HepG2 (cell line): ENCODE data around the gene BCL11B. TPM values are rescaled to one million over a fixed set of nuclear protein-coding genes. Genes with fewer than 3 reads are reported as not detected.

Experiments
- BCLAF1 ChIP-seq: fragments of 450-650 bp; IDR thresholded peaks from 2 replicates; pipeline ENCODE4 v1.6.1; 2017; ENCODE audit warnings: mild to moderate bottlenecking
- CREBL2 ChIP-seq: sonication (generic); formaldehyde crosslinking; IDR thresholded peaks from 2 replicates; pipeline ENCODE4 v1.8.1; 2023; ENCODE audit warnings: missing genetic modification reagents, mild to moderate bottlenecking, borderline replicate concordance
- CSRNP1 ChIP-seq: sonication (generic); formaldehyde crosslinking; IDR thresholded peaks from 2 replicates; pipeline ENCODE4 v1.8.1; 2023; ENCODE audit warnings: mild to moderate bottlenecking, missing genetic modification reagents
- CTCF ChIP-seq: sonication (generic); formaldehyde crosslinking; IDR thresholded peaks from 2 replicates; pipeline ENCODE4 v1.5.0; 2020; ENCODE audit warnings: mild to moderate bottlenecking, missing genetic modification reagents, moderate library complexity
- DMAP1 ChIP-seq: IDR thresholded peaks from 2 replicates; pipeline ENCODE4 v1.6.1; 2016
- JUN ChIP-seq: sonication (generic); formaldehyde crosslinking; IDR thresholded peaks from 2 replicates; pipeline ENCODE4 v1.4.0; 2020; ENCODE audit warnings: mild to moderate bottlenecking, missing genetic modification reagents
- KMT2B ChIP-seq: IDR thresholded peaks from 2 replicates; pipeline ENCODE4 v1.6.1; 2016; ENCODE audit warnings: missing genetic modification reagents, missing compliant biosample characterization
- MAX ChIP-seq: IDR thresholded peaks from 2 replicates; pipeline ENCODE4 v1.6.1; 2012; ENCODE audit warnings: inconsistent platforms
- MEIS2 ChIP-seq: sonication (generic); formaldehyde crosslinking; IDR thresholded peaks from 2 replicates; pipeline ENCODE4 v1.9.0; 2021; ENCODE audit warnings: mild to moderate bottlenecking, missing genetic modification reagents
- NR2C2 ChIP-seq: sonication (generic); formaldehyde crosslinking; IDR thresholded peaks from 2 replicates; pipeline ENCODE4 v1.4.0; 2020; ENCODE audit warnings: missing genetic modification reagents, mild to moderate bottlenecking, moderate library complexity, borderline replicate concordance
- SOX5 ChIP-seq: IDR thresholded peaks from 2 replicates; pipeline ENCODE4 v1.6.1; 2016; ENCODE audit warnings: borderline replicate concordance
- TBX3 ChIP-seq: fragments of 450-650 bp; IDR thresholded peaks from 2 replicates; pipeline ENCODE4 v1.6.1; 2017; ENCODE audit warnings: antibody characterized with exemption, mild to moderate bottlenecking, inconsistent platforms, borderline replicate concordance
- TFDP1 ChIP-seq: IDR thresholded peaks from 2 replicates; pipeline ENCODE4 v1.6.1; 2016; ENCODE audit warnings: missing compliant biosample characterization, missing genetic modification reagents, borderline replicate concordance
- TRIM24 ChIP-seq: sonication (generic); formaldehyde crosslinking; IDR thresholded peaks from 2 replicates; pipeline ENCODE4 v1.8.0; 2022; ENCODE audit warnings: mild to moderate bottlenecking, missing genetic modification reagents
- YEATS4 ChIP-seq: sonication (generic); formaldehyde crosslinking; IDR thresholded peaks from 2 replicates; pipeline ENCODE4 v1.4.0; 2020; ENCODE audit warnings: missing genetic modification reagents, borderline replicate concordance
- polyA plus RNA-seq, 8 experiments: library from polyadenylated mRNA; depleted of rRNA in 3 of 8; stranded (reverse) in 7 of 8; unstranded in 1 of 8; fragments of >200 nt; fragmentation: Illumina TruSeq in 4 of 8; extraction: Trizol in 4 of 8; gene quantifications; 2 replicates each; pipeline versions ENCODE4 v1.2.1 to v1.2.3, GENCODE V29; 2011 to 2016; ENCODE audit warnings: low read depth in 4 of 8, missing spikeins in 1 of 8, mixed read lengths in 1 of 8; ENCODE audit not compliant: insufficient read depth in 1 of 8
- total RNA-seq, 5 experiments: library from RNA; depleted of rRNA; stranded (reverse); fragments of >200 nt; fragmentation: Illumina TruSeq; extraction: Trizol; gene quantifications; 2 replicates each; pipeline ENCODE4 v1.2.3, GENCODE V29; 2016; ENCODE audit warnings: low read depth in 1 of 5
- TF ChIP-seq, protein P1 (sequence below): sonication (generic); formaldehyde crosslinking; IDR thresholded peaks from 2 replicates; pipeline ENCODE4 v1.8.1; 2022; ENCODE audit warnings: mild to moderate bottlenecking, missing genetic modification reagents
- TF ChIP-seq, protein P2 (sequence below): sonication (generic); formaldehyde crosslinking; IDR thresholded peaks from 2 replicates; pipeline ENCODE4 v1.4.0; 2020; ENCODE audit warnings: mild to moderate bottlenecking, missing genetic modification reagents

BCL11B gene
- total and polyA plus RNA-seq, 2 of the 13 experiments (the other 11 are each of a cell fraction or from before 2014, with no cell fraction given): not detected

DNA sequence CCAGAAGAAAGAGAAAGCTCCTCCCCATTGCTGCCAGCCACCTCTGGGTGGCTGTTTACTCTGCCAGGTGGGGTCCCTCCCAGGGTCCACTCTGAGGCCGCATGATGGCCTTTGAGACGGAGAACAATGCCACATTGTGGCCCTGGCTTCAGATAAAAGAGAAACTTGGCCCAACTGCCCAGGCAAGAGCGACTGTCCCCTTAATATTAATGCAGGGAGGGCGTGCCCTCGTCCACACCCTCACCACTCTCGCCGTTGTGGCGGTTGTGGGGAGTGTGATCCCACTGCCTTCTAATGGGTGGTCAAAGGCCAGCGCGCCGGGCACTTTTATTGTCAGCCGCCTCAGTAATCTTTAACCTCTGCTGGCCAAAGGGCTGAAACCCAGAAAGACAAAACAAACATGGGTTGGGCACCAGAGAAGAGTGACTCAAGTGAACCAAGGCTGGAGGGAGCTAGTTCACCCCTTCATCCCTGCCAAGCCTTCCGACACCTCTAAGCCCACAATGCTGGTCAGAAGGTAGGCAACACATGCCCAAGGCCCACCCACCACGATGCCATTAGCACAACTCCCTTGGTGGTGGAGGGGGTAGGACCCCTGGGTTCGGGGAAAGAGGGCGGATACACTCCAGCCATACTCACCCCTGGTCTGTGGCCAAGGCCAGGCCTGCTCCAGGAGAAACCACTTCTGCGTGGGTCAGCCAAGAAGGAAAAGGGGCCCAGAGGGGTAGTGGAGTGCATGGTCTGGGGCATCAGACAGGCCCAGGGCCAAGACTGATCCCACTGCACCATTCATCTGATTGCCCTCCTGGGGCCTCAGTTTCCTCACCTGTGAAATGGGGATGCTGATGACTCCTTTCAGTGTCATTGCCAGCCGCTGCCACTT is 44.5 kb upstream of the BCL11B start (continued):
- peak; percentile 98 for TF ChIP-seq SOX5 (CRISPR knock-in tag)
- TF ChIP-seq, protein P1, sequence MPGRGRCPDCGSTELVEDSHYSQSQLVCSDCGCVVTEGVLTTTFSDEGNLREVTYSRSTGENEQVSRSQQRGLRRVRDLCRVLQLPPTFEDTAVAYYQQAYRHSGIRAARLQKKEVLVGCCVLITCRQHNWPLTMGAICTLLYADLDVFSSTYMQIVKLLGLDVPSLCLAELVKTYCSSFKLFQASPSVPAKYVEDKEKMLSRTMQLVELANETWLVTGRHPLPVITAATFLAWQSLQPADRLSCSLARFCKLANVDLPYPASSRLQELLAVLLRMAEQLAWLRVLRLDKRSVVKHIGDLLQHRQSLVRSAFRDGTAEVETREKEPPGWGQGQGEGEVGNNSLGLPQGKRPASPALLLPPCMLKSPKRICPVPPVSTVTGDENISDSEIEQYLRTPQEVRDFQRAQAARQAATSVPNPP (CRISPR knock-in tag): no peak
- TF ChIP-seq BCLAF1: no peak
- 0 out of 2 replicates have a peak, but pooled peaks have one; percentile 34 for TF ChIP-seq CSRNP1 (CRISPR knock-in tag)
- peak; percentile 24; the same call in 1 of the 2 replicates for TF ChIP-seq TFDP1 (CRISPR knock-in tag)
- peak; percentile 84 for TF ChIP-seq MAX
- peak; percentile 47; the same call in 1 of the 2 replicates for TF ChIP-seq NR2C2 (CRISPR knock-in tag)
- TF ChIP-seq TBX3: peak; percentile 57; the same call in 1 of the 2 replicates
- TF ChIP-seq MEIS2 (CRISPR knock-in tag): peak; percentile 73; the same call in 1 of the 2 replicates
- TF ChIP-seq, protein P2, sequence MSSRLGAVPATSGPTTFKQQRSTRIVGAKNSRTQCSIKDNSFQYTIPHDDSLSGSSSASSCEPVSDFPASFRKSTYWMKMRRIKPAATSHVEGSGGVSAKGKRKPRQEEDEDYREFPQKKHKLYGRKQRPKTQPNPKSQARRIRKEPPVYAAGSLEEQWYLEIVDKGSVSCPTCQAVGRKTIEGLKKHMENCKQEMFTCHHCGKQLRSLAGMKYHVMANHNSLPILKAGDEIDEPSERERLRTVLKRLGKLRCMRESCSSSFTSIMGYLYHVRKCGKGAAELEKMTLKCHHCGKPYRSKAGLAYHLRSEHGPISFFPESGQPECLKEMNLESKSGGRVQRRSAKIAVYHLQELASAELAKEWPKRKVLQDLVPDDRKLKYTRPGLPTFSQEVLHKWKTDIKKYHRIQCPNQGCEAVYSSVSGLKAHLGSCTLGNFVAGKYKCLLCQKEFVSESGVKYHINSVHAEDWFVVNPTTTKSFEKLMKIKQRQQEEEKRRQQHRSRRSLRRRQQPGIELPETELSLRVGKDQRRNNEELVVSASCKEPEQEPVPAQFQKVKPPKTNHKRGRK (CRISPR knock-in tag): no peak
- TF ChIP-seq CREBL2 (CRISPR knock-in tag): no peak
- no peak for TF ChIP-seq JUN (CRISPR knock-in tag)
- TF ChIP-seq KMT2B (CRISPR knock-in tag): 0 out of 2 replicates have a peak, but pooled peaks have one; percentile 24
- TF ChIP-seq DMAP1: 0 out of 2 replicates have a peak, but pooled peaks have one; percentile 22
- TF ChIP-seq CTCF (CRISPR knock-in tag): no peak
- peak; percentile 67; the same call in 1 of the 2 replicates for TF ChIP-seq YEATS4
- no peak for TF ChIP-seq TRIM24 (CRISPR knock-in tag)
